ENCODE data around the gene FIZ1. TPM values are rescaled to one million over a fixed set of nuclear protein-coding genes. Genes with fewer than 3 reads are reported as not detected.
A peak's percentile ranks its signal among the peaks of the same experiment; 100 is the strongest.

FIZ1 gene
- total and polyA plus RNA-seq, 2 experiments from 2014 or later = 5.4 to 10.1 TPM

DNA sequence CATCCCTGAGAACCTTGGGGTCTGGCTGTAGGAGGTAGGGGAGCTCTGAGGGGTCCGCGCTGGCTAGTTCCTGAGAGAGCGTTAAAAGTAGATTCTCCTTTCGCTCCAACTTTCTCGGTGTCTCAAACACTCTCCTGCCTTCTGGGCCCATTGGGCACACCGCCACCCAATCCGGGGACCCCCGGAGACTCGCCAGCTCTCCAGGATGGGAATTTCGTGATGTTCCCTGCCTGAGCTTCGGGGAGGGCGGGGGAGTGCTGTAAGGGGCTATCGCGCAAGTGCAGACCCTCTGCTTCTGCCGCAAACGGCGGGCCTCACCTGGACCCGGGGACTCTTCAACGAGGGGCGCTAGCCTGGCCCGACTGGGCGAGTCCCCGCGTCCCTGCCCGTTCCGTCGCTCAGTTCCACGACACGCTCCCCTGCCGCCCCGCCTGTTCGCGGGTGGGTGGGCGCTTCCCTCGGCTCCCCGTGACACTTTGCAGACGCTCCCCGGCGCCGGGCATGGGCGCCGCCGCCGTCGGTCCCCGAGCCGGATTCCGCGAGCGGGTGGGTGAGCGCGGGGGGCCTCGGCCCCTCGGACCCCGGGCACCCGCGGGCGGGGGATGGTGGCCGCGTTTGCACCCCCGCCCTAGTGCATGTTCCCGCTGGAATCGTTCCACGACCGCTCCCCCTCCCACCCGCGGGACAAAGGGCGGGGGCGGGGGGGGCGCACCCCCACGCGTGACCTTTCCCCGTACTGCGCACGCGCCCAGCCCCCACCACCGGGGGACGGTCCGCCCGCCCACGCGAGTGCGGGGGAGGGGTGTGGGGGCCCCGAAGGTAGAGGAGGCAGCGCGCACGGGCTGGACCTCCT, 48.6 kb upstream of the FIZ1 start, which contains the start of gene CCDC106:
CCDC106 (plus strand) TSS at position 481 of the 853 bp plus-strand sequence. CDS start 835 bp downstream, outside the sequence.
- H3F3A ChIP-seq (replicated peaks; ENCODE audit: low read depth) = peaks cover 15% of the 10 kb centered on the region; the same call in 1 of the 2 replicates
- H3K9me2 ChIP-seq (ENCODE audit: insufficient read depth) = no peaks in the 10 kb centered on the region
- peak within 1 kb of the TSS; percentile 59; the same call in 1 of the 2 replicates for H3K27ac ChIP-seq (ENCODE audit: low read depth)
- ATAC-seq = peak; percentile 49
- peaks cover 36% of the 10 kb centered on the region for H3K79me2 ChIP-seq (replicated peaks; ENCODE audit: insufficient read depth)
- peak within 1 kb of the TSS; percentile 65 for H3K4me3 ChIP-seq
- Mint-ChIP-seq H3K27ac (no peak within 1 kb of the TSS), H3K36me3 (ENCODE audit: low read depth) (peaks cover 41% of the 10 kb centered on the region), H3K4me3 (peak within 1 kb of the TSS; percentile 84), H3K27me3 (ENCODE audit: insufficient read depth, low read depth, poor library complexity) (peaks cover 42% of the 10 kb centered on the region), H3K4me1 (peaks cover 34% of the 10 kb centered on the region), H3K9me3 (no peaks in the 10 kb centered on the region; the same call in 2 of the 3 replicates)
- H3K4me1 ChIP-seq (ENCODE audit: insufficient read depth) = no peaks in the 10 kb centered on the region; the same call in 1 of the 2 replicates
- no peaks in the 10 kb centered on the region for H4K20me1 ChIP-seq (replicated peaks; ENCODE audit: insufficient read depth)
- TF ChIP-seq POLR2AphosphoS5 (IDR thresholded peaks at IDR 0.05; ENCODE audit: low read depth) (peak; percentile 6; the same call in 1 of the 2 replicates), EZH2phosphoT487 (IDR thresholded peaks at IDR 0.05; ENCODE audit: unreplicated experiment) (no peak), ETS1 (IDR thresholded peaks at IDR 0.05) (no peak), JUNB (IDR thresholded peaks at IDR 0.05; ENCODE audit: unreplicated experiment) (peak; percentile 99), CTCF (conservative IDR thresholded peaks at IDR 0.05; ENCODE audit: low read depth in 2 of 2) (no peak), EZH2 (IDR thresholded peaks at IDR 0.05; ENCODE audit: low read depth, unreplicated experiment) (no peak), NANOG (IDR thresholded peaks at IDR 0.05; ENCODE audit: borderline replicate concordance) (no peak), CREB1 (CRISPR knock-in tag; IDR thresholded peaks at IDR 0.05; ENCODE audit: low read depth) (0 out of 2 replicates have a peak, but pooled peaks have one; percentile 19), STAT1 (IDR thresholded peaks at IDR 0.05; ENCODE audit: unreplicated experiment) (no peak), REST (IDR thresholded peaks at IDR 0.05; ENCODE audit: unreplicated experiment) (no peak), ZNF114 (CRISPR knock-in tag; IDR thresholded peaks at IDR 0.05) (no peak), ZNF331 (CRISPR knock-in tag; IDR thresholded peaks at IDR 0.05; ENCODE audit: low read depth) (no peak)
- TF ChIP-seq, protein P1, sequence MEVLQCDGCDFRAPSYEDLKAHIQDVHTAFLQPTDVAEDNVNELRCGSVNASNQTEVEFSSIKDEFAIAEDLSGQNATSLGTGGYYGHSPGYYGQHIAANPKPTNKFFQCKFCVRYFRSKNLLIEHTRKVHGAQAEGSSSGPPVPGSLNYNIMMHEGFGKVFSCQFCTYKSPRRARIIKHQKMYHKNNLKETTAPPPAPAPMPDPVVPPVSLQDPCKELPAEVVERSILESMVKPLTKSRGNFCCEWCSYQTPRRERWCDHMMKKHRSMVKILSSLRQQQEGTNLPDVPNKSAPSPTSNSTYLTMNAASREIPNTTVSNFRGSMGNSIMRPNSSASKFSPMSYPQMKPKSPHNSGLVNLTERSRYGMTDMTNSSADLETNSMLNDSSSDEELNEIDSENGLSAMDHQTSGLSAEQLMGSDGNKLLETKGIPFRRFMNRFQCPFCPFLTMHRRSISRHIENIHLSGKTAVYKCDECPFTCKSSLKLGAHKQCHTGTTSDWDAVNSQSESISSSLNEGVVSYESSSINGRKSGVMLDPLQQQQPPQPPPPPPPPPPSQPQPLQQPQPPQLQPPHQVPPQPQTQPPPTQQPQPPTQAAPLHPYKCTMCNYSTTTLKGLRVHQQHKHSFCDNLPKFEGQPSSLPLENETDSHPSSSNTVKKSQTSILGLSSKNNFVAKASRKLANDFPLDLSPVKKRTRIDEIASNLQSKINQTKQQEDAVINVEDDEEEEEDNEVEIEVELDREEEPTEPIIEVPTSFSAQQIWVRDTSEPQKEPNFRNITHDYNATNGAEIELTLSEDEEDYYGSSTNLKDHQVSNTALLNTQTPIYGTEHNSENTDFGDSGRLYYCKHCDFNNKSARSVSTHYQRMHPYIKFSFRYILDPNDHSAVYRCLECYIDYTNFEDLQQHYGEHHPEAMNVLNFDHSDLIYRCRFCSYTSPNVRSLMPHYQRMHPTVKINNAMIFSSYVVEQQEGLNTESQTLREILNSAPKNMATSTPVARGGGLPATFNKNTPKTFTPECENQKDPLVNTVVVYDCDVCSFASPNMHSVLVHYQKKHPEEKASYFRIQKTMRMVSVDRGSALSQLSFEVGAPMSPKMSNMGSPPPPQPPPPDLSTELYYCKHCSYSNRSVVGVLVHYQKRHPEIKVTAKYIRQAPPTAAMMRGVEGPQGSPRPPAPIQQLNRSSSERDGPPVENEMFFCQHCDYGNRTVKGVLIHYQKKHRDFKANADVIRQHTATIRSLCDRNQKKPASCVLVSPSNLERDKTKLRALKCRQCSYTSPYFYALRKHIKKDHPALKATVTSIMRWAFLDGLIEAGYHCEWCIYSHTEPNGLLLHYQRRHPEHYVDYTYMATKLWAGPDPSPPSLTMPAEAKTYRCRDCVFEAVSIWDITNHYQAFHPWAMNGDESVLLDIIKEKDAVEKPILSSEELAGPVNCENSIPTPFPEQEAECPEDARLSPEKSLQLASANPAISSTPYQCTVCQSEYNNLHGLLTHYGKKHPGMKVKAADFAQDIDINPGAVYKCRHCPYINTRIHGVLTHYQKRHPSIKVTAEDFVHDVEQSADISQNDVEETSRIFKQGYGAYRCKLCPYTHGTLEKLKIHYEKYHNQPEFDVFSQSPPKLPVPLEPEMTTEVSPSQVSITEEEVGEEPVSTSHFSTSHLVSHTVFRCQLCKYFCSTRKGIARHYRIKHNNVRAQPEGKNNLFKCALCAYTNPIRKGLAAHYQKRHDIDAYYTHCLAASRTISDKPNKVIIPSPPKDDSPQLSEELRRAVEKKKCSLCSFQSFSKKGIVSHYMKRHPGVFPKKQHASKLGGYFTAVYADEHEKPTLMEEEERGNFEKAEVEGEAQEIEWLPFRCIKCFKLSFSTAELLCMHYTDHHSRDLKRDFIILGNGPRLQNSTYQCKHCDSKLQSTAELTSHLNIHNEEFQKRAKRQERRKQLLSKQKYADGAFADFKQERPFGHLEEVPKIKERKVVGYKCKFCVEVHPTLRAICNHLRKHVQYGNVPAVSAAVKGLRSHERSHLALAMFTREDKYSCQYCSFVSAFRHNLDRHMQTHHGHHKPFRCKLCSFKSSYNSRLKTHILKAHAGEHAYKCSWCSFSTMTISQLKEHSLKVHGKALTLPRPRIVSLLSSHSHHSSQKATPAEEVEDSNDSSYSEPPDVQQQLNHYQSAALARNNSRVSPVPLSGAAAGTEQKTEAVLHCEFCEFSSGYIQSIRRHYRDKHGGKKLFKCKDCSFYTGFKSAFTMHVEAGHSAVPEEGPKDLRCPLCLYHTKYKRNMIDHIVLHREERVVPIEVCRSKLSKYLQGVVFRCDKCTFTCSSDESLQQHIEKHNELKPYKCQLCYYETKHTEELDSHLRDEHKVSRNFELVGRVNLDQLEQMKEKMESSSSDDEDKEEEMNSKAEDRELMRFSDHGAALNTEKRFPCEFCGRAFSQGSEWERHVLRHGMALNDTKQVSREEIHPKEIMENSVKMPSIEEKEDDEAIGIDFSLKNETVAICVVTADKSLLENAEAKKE (CRISPR knock-in tag; IDR thresholded peaks at IDR 0.05) = no peak
- H3K4me2 ChIP-seq = peak within 1 kb of the TSS; percentile 87
- H2AFZ ChIP-seq = peak within 1 kb of the TSS; percentile 84; the same call in 1 of the 2 replicates
- DNase-seq (ENCODE audit: low spot score) = peak; percentile 96
- no peaks in the 10 kb centered on the region for H3K27me3 ChIP-seq (ENCODE audit: insufficient read depth)
- H3K36me3 ChIP-seq (ENCODE audit: insufficient read depth) = no peaks in the 10 kb centered on the region
